Measurements from ENCODE around the gene RNF212. TPM values are rescaled to one million over a fixed set of nuclear protein-coding genes. Genes with fewer than 3 reads are reported as not detected.

The RNF212 gene
- total RNA-seq, 6 donors from 2014 or later = 2.7 to 14.7 (median 5.3) TPM

- no peak for TF ChIP-seq EP300 (IDR thresholded peaks at IDR 0.05)
- TF ChIP-seq POLR2AphosphoS5 (IDR thresholded peaks at IDR 0.05) = no peak
- no peak for TF ChIP-seq CTCF (IDR thresholded peaks at IDR 0.05)
- no peak for TF ChIP-seq POLR2A (IDR thresholded peaks at IDR 0.05)
- no peak overlapping the region for H3K4me3 ChIP-seq
- DNase-seq (no peak), ATAC-seq (ENCODE audit: low FRiP score in 2 of 2) (no peak)
- H3K9me3 ChIP-seq = no peaks in the 10 kb centered on the region
- H3K36me3 ChIP-seq = no peaks in the 10 kb centered on the region
- H3K27me3 ChIP-seq = peaks cover 0 to 10% (median 4%) of the 10 kb centered on the region in 4 donors
- H3K27ac ChIP-seq = no peak overlapping the region
- peaks cover 12 to 38% (median 17%) of the 10 kb centered on the region in 4 donors for H3K4me1 ChIP-seq
- 60 to 74% methylated on average over 9 of the region's 9 CpGs for WGBS, 2 donors
These were observed 61.9 kb downstream of the RNF212 start for GRCh38 chr4:1051472-1051871.

GRCh38 chr4:1050486-1051213, 62.7 kb downstream of the RNF212 start:
- no peak overlapping the region for H3K4me3 ChIP-seq
- DNase-seq (peak in 1 of 2 donors; percentile 73), ATAC-seq (ENCODE audit: low FRiP score in 2 of 2) (no peak)
- TF ChIP-seq POLR2AphosphoS5 (IDR thresholded peaks at IDR 0.05) (no peak), POLR2A (IDR thresholded peaks at IDR 0.05) (no peak), EP300 (IDR thresholded peaks at IDR 0.05) (no peak), CTCF (IDR thresholded peaks at IDR 0.05) (peak in 3 of 6 experiments; percentile 22 to 50 (median 40))
- WGBS, 2 donors = 75 to 77% methylated on average over 35 to 40 of the region's 40 CpGs
- H3K9me3 ChIP-seq = no peaks in the 10 kb centered on the region
- no peak overlapping the region for H3K27ac ChIP-seq
- H3K36me3 ChIP-seq = no peaks in the 10 kb centered on the region
- H3K4me1 ChIP-seq = peaks cover 12 to 31% (median 17%) of the 10 kb centered on the region in 4 donors
- peaks cover 0 to 5% (median 2%) of the 10 kb centered on the region in 4 donors for H3K27me3 ChIP-seq

- peaks cover 12 to 27% (median 17%) of the 10 kb centered on the region in 4 donors for H3K4me1 ChIP-seq
- no peak overlapping the region for H3K4me3 ChIP-seq
- peaks cover 0 to 7% (median 0%) of the 10 kb centered on the region in 4 donors for H3K27me3 ChIP-seq
- TF ChIP-seq POLR2AphosphoS5 (IDR thresholded peaks at IDR 0.05) (no peak), POLR2A (IDR thresholded peaks at IDR 0.05) (no peak), CTCF (IDR thresholded peaks at IDR 0.05) (no peak), EP300 (IDR thresholded peaks at IDR 0.05) (no peak)
- no peak overlapping the region for H3K27ac ChIP-seq
- no peak for ATAC-seq (ENCODE audit: low FRiP score in 2 of 2)
- 80 to 87% methylated on average over 16 to 21 of the region's 21 CpGs for WGBS, 2 donors
- H3K9me3 ChIP-seq = no peaks in the 10 kb centered on the region
- no peaks in the 10 kb centered on the region for H3K36me3 ChIP-seq
- peak in 1 of 2 donors; percentile 84 for DNase-seq
These were observed 63.8 kb downstream of the RNF212 start for GRCh38 chr4:1049591-1049905.

GRCh38 chr4:1048773-1049590, 64.4 kb downstream of the RNF212 start:
- Histone ChIP-seq H3K9me3 (no peaks in the 10 kb centered on the region), H3K27me3 (peaks cover 0 to 9% (median 3%) of the 10 kb centered on the region in 4 donors), H3K4me3 (no peak overlapping the region), H3K4me1 (peaks cover 16 to 32% (median 20%) of the 10 kb centered on the region in 4 donors), H3K36me3 (no peaks in the 10 kb centered on the region), H3K27ac (no peak overlapping the region)
- WGBS, 2 donors = 81 to 86% methylated on average over 15 to 16 of the region's 16 CpGs
- DNase-seq = peak in 1 of 2 donors; percentile 59
- TF ChIP-seq EP300 (IDR thresholded peaks at IDR 0.05) (no peak), POLR2A (IDR thresholded peaks at IDR 0.05) (no peak), CTCF (IDR thresholded peaks at IDR 0.05) (no peak), POLR2AphosphoS5 (IDR thresholded peaks at IDR 0.05) (no peak)
- ATAC-seq (ENCODE audit: low FRiP score in 2 of 2) = no peak

All from upper lobe of left lung (tissue), 6 donors.